Trophoblast cell (in vitro differentiated cells and primary cell): ENCODE results near the gene UBQLN1.
"Not testable (repeated sequence)": the region's sequence is repeated elsewhere in the genome, so short reads cannot be mapped to it uniquely, and the experiment has no call there.

Experiments used
- DNase-seq, 2 donors: peaks; one replicate each; pipeline ENCODE4 v3.0.0-alpha.2; 2016
- H2AFZ ChIP-seq: 2 replicates; pipeline ENCODE4 v1.6.1; 2013; ENCODE audit warnings: low read length, moderate library complexity, mild to moderate bottlenecking; ENCODE audit not compliant: insufficient read depth, poor library complexity
- H2AK5ac ChIP-seq: 2 replicates; pipeline ENCODE4 v1.6.1; 2013; ENCODE audit warnings: mild to moderate bottlenecking, low read length
- H2BK120ac ChIP-seq: 2 replicates; pipeline ENCODE4 v1.6.1; 2013; ENCODE audit warnings: low read length, mild to moderate bottlenecking, moderate library complexity; ENCODE audit not compliant: insufficient read depth, poor library complexity
- H2BK12ac ChIP-seq: 2 replicates; pipeline ENCODE4 v1.6.1; 2013; ENCODE audit warnings: mild to moderate bottlenecking, low read length, moderate library complexity
- H2BK5ac ChIP-seq: 2 replicates; pipeline ENCODE4 v1.6.1; 2013; ENCODE audit warnings: low read length, low read depth, moderate library complexity, mild to moderate bottlenecking; ENCODE audit not compliant: poor library complexity
- H3K14ac ChIP-seq: 2 replicates; pipeline ENCODE4 v1.6.1; 2013; ENCODE audit warnings: mild to moderate bottlenecking, low read length
- H3K18ac ChIP-seq: 2 replicates; pipeline ENCODE4 v1.6.1; 2013; ENCODE audit warnings: mild to moderate bottlenecking, low read length
- H3K23ac ChIP-seq: 2 replicates; pipeline ENCODE4 v1.6.1; 2013; ENCODE audit warnings: low read length
- H3K27ac ChIP-seq: 2 replicates; pipeline ENCODE4 v1.5.1; 2013; ENCODE audit warnings: low read depth, mild to moderate bottlenecking, inconsistent platforms, low read length, moderate library complexity
- H3K27me3 ChIP-seq: 2 replicates; pipeline ENCODE4 v1.6.1; 2013; ENCODE audit warnings: inconsistent platforms, mild to moderate bottlenecking, low read length, moderate library complexity; ENCODE audit not compliant: insufficient read depth
- H3K36me3 ChIP-seq, 2 experiments: 1 replicate in 1 of 2; 2 replicates in 1 of 2; pipeline ENCODE4 v1.6.1; 2013; ENCODE audit warnings: low read length in 2 of 2, mild to moderate bottlenecking in 2 of 2, moderate library complexity in 1 of 2; ENCODE audit not compliant: insufficient read depth in 2 of 2, control insufficient read depth in 1 of 2
- H3K4ac ChIP-seq: 2 replicates; pipeline ENCODE4 v1.6.1; 2013; ENCODE audit warnings: low read depth, mild to moderate bottlenecking, low read length, moderate library complexity
- H3K4me1 ChIP-seq, 2 experiments: 1 replicate in 1 of 2; 2 replicates in 1 of 2; pipeline ENCODE4 v1.6.1; 2013; ENCODE audit warnings: low read length in 2 of 2, mild to moderate bottlenecking in 2 of 2, moderate library complexity in 1 of 2; ENCODE audit not compliant: insufficient read depth in 2 of 2, control insufficient read depth in 1 of 2
- H3K4me2 ChIP-seq: 2 replicates; pipeline ENCODE4 v1.6.1; 2013; ENCODE audit warnings: inconsistent platforms, mild to moderate bottlenecking, low read length, moderate library complexity
- H3K4me3 ChIP-seq: 2 replicates; pipeline ENCODE4 v1.5.1; 2013; ENCODE audit warnings: mild to moderate bottlenecking, low read depth, low read length, inconsistent platforms
- H3K79me1 ChIP-seq: one replicate; pipeline ENCODE4 v1.6.1; 2013; ENCODE audit warnings: low read length
- H3K79me2 ChIP-seq: 2 replicates; pipeline ENCODE4 v1.6.1; 2013; ENCODE audit warnings: low read length, mild to moderate bottlenecking; ENCODE audit not compliant: control insufficient read depth, insufficient read depth, poor library complexity
- H3K9ac ChIP-seq: 2 replicates; pipeline ENCODE4 v1.6.1; 2013; ENCODE audit warnings: mild to moderate bottlenecking, low read length
- H3K9me3 ChIP-seq: 2 replicates; pipeline ENCODE4 v1.6.1; 2013; ENCODE audit warnings: low read depth, mild to moderate bottlenecking, control low read depth, inconsistent platforms, low read length; ENCODE audit not compliant: insufficient read depth
- H4K12ac ChIP-seq: 2 replicates; pipeline ENCODE4 v1.6.1; 2013; ENCODE audit warnings: low read depth, mild to moderate bottlenecking, low read length, moderate library complexity
- H4K8ac ChIP-seq: 2 replicates; pipeline ENCODE4 v1.6.1; 2013; ENCODE audit warnings: low read depth, mild to moderate bottlenecking, low read length, moderate library complexity
- H4K91ac ChIP-seq: one replicate; pipeline ENCODE4 v1.6.1; 2013; ENCODE audit warnings: low read depth, mild to moderate bottlenecking, low read length, moderate library complexity
- WGBS: extraction: QIAGEN DNeasy Blood & Tissue Kit; methylation state at CpG from one replicate; pipeline ENCODE4 v1.1.7; 2013; ENCODE audit warnings: missing lambda C conversion rate; ENCODE audit not compliant: insufficient read length, insufficient coverage; ENCODE audit errors: extremely low coverage; 5-methylcytosine and 5-hydroxymethylcytosine counted together

Gene UBQLN1

GRCh38 chr9:83708515-83709158 lies 879 bp upstream of the UBQLN1 start:
- Histone ChIP-seq H3K36me3 (no peaks in the 10 kb centered on the region), H3K9ac (peak overlapping the region; percentile 92), H2AK5ac (no peak overlapping the region), H2BK5ac (peak overlapping the region; percentile 44), H3K79me2 (peaks cover 12% of the 10 kb centered on the region), H3K4ac (no peak overlapping the region), H3K14ac (peak overlapping the region; percentile 10), H2BK12ac (no peak overlapping the region), H3K9me3 (no peaks in the 10 kb centered on the region), H2AFZ (peak overlapping the region; percentile 62), H4K8ac (peak overlapping the region; percentile 99), H3K27ac (peak overlapping the region; percentile 98), H4K91ac (peak overlapping the region; percentile 48), H2BK120ac (no peak overlapping the region), H3K4me3 (peak overlapping the region; percentile 96), H3K79me1 (peaks cover 16% of the 10 kb centered on the region), H3K18ac (peak overlapping the region; percentile 12), H3K4me2 (peak overlapping the region; percentile 98), H3K4me1 (no peaks in the 10 kb centered on the region), H3K27me3 (no peaks in the 10 kb centered on the region), H3K23ac (no peak overlapping the region), H4K12ac (peak overlapping the region; percentile 1)
- no CpG with 5 or more reads among the region's 20 CpGs for WGBS
- DNase-seq, result peak; percentile 77 to 87

GRCh38 chr9:83707518-83707767 lies 315 bp downstream of the UBQLN1 start:
- Histone ChIP-seq H2BK120ac (peak overlapping the region; percentile 91), H3K4me3 (peak overlapping the region; percentile 96), H3K79me1 (peaks cover 16% of the 10 kb centered on the region), H3K9me3 (no peaks in the 10 kb centered on the region), H3K4ac (peak overlapping the region; percentile 97), H3K79me2 (peaks cover 12% of the 10 kb centered on the region), H2AK5ac (peak overlapping the region; percentile 87), H3K27ac (peak overlapping the region; percentile 98), H3K23ac (no peak overlapping the region), H3K27me3 (no peaks in the 10 kb centered on the region), H2BK5ac (peak overlapping the region; percentile 96), H4K91ac (peak overlapping the region; percentile 98), H2AFZ (peak overlapping the region; percentile 94), H4K8ac (peak overlapping the region; percentile 99), H3K4me1 (no peaks in the 10 kb centered on the region), H3K9ac (peak overlapping the region; percentile 91), H4K12ac (peak overlapping the region; percentile 80), H2BK12ac (no peak overlapping the region), H3K18ac (peak overlapping the region; percentile 97), H3K36me3 (no peaks in the 10 kb centered on the region), H3K4me2 (peak overlapping the region; percentile 80), H3K14ac (peak overlapping the region; percentile 100)
- no CpG with 5 or more reads among the region's 26 CpGs for WGBS
- DNase-seq, result peak; percentile 78 to 84

DNA sequence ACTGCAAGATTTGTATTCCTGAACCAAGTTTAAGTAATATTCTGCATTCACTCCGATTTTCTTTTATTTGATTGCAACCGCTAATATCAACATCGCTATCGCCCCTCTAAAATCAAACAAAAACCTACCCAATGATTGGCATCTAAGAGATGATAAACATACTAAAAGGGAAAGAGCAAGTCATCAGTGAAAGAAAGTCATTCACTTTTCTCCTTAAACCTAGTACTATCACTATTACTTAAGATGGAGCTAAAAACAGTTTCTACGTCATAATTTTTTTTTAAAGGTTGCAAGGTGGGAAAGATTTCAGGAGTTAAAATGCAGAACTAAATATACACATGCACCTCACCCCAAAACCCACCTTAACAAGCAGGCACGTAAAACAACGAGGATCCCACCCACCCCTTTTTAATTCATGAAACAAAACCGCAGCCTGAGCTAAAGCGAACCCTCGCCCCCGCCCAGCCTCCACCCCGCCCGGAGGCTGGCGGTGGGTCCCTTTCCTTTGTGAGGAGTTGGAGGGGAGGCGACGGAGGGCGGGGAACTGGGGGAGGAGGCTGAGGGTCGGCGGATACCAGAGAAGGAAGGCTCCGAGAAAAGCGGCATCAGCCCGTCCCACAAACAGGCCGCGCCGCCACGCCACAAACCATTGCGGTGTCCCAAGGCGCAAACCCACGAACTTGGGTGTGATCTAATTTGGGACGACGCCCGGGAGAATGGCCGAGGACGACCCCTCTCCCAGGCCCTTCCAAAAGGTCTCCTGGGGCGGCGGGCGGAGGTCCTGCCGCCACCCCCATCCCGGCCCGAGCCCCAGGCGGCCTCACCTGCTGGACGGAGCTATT lies 861 bp downstream of the UBQLN1 start:
- H3K79me2 ChIP-seq, result peaks cover 14% of the 10 kb centered on the region
- peaks cover 16% of the 10 kb centered on the region for H3K79me1 ChIP-seq
- peak overlapping the region; percentile 80 for H3K4me2 ChIP-seq
- peak overlapping the region; percentile 91 for H2BK120ac ChIP-seq
- peak; percentile 22 to 47 for DNase-seq
- H4K91ac ChIP-seq, result peak overlapping the region; percentile 98
- H3K36me3 ChIP-seq, result no peaks in the 10 kb centered on the region
- H3K4ac ChIP-seq, result peak overlapping the region; percentile 97
- H3K9me3 ChIP-seq, result no peaks in the 10 kb centered on the region
- no peaks in the 10 kb centered on the region for H3K4me1 ChIP-seq
- WGBS, result no CpG with 5 or more reads among the region's 42 CpGs
- peak overlapping the region; percentile 97 for H3K18ac ChIP-seq
- peak overlapping the region; percentile 96 for H3K4me3 ChIP-seq
- peak overlapping the region; percentile 100 for H3K14ac ChIP-seq
- H3K23ac ChIP-seq, result no peak overlapping the region
- peak overlapping the region; percentile 98 for H3K27ac ChIP-seq
- H3K27me3 ChIP-seq, result no peaks in the 10 kb centered on the region
- H2BK12ac ChIP-seq, result no peak overlapping the region
- peak overlapping the region; percentile 94 for H2AFZ ChIP-seq
- peak overlapping the region; percentile 96 for H2BK5ac ChIP-seq
- H4K8ac ChIP-seq, result peak overlapping the region; percentile 99
- H4K12ac ChIP-seq, result peak overlapping the region; percentile 80
- H2AK5ac ChIP-seq, result peak overlapping the region; percentile 87
- H3K9ac ChIP-seq, result peak overlapping the region; percentile 91

GRCh38 chr9:83705219-83705651 lies 2.5 kb downstream of the UBQLN1 start:
- H2BK5ac ChIP-seq, H3K36me3 ChIP-seq, H3K4me3 ChIP-seq, H3K9ac ChIP-seq, H3K9me3 ChIP-seq, H3K27ac ChIP-seq, H4K12ac ChIP-seq, H4K8ac ChIP-seq, H2AFZ ChIP-seq, H3K27me3 ChIP-seq, H2BK120ac ChIP-seq, H3K18ac ChIP-seq, H3K4me2 ChIP-seq, H2AK5ac ChIP-seq, H3K14ac ChIP-seq, H3K23ac ChIP-seq, H3K4me1 ChIP-seq, H2BK12ac ChIP-seq, H4K91ac ChIP-seq: not testable (repeated sequence)
- Histone ChIP-seq H3K79me2 (peaks cover 16% of the 10 kb centered on the region), H3K79me1 (peaks cover 16% of the 10 kb centered on the region), H3K4ac (peak overlapping the region; percentile 93)
- peak in 1 of 2 donors; percentile 43 for DNase-seq
- WGBS, result no CpG with 5 or more reads among the region's 12 CpGs
